Endothelial cell of umbilical vein (primary cell): ENCODE results near the gene PTRH1.

Experiments used
- CTCF ChIP-seq, 2 donors: IDR thresholded peaks; 1 replicate in 1 of 2; 2 replicates in 1 of 2; pipeline ENCODE4 v1.5.1; 2011; ENCODE audit warnings: low read length in 2 of 2, mild to moderate bottlenecking in 2 of 2, moderate library complexity in 2 of 2, control low read depth in 1 of 2, inconsistent platforms in 1 of 2, low read depth in 1 of 2; ENCODE audit not compliant: insufficient read depth in 1 of 2; ENCODE audit errors: extremely low read depth in 1 of 2
- FOS ChIP-seq: IDR thresholded peaks from 2 replicates; pipeline ENCODE4 v1.6.1; 2011; ENCODE audit warnings: mild to moderate bottlenecking, low read length, moderate library complexity, borderline replicate concordance; ENCODE audit not compliant: insufficient read depth
- MAX ChIP-seq: IDR thresholded peaks from 2 replicates; pipeline ENCODE4 v1.6.1; 2011; ENCODE audit not compliant: insufficient read depth, insufficient read length
- POLR2A ChIP-seq: IDR thresholded peaks from 2 replicates; pipeline ENCODE4 v1.6.1; 2012; ENCODE audit warnings: low read depth, mild to moderate bottlenecking, control low read depth, low read length
- POLR2AphosphoS5 ChIP-seq: IDR thresholded peaks from 2 replicates; pipeline ENCODE4 v1.6.1; 2012; ENCODE audit warnings: low read depth, mild to moderate bottlenecking, control low read depth, low read length, moderate library complexity; ENCODE audit not compliant: insufficient read depth

GRCh38 chr9:127741831-127742434 lies 26.5 kb upstream of the PTRH1 start:
- TF ChIP-seq POLR2AphosphoS5, result no peak
- TF ChIP-seq CTCF (IDR thresholded peaks at IDR 0.05; ENCODE audit: extremely low read depth in 1 of 2, insufficient read depth in 1 of 2, low read depth in 1 of 2, low read length in 2 of 2), result no peak
- no peak for TF ChIP-seq FOS
- no peak for TF ChIP-seq POLR2A
- no peak for TF ChIP-seq MAX
